HUES64 (cell line): ENCODE data around the gene IRF4. TPM values are rescaled to one million over a fixed set of nuclear protein-coding genes. Genes with fewer than 3 reads are reported as not detected.

ENCODE experiments used
- H3K27ac ChIP-seq: 2 replicates; pipeline ENCODE4 v1.7.0; 2013; ENCODE audit warnings: low read depth, low read length, inconsistent platforms
- H3K27me3 ChIP-seq: 2 replicates; pipeline ENCODE4 v1.6.1; 2013; ENCODE audit warnings: mild to moderate bottlenecking, low read length; ENCODE audit not compliant: insufficient read depth
- H3K36me3 ChIP-seq: 2 replicates; pipeline ENCODE4 v1.6.1; 2013; ENCODE audit warnings: mild to moderate bottlenecking, low read length; ENCODE audit not compliant: insufficient read depth
- H3K4me1 ChIP-seq: 2 replicates; pipeline ENCODE4 v1.6.1; 2013; ENCODE audit warnings: mild to moderate bottlenecking, low read length, moderate library complexity; ENCODE audit not compliant: insufficient read depth
- H3K4me3 ChIP-seq: 2 replicates; pipeline ENCODE4 v1.5.1; 2013; ENCODE audit warnings: mild to moderate bottlenecking, low read length, moderate library complexity
- H3K9ac ChIP-seq: 2 replicates; pipeline ENCODE4 v1.6.1; 2013; ENCODE audit warnings: mild to moderate bottlenecking, low read depth, low read length
- H3K9me3 ChIP-seq: 2 replicates; pipeline ENCODE4 v1.6.1; 2013; ENCODE audit warnings: low read depth, low read length; ENCODE audit not compliant: insufficient read depth
- WGBS: fragments of 150-250, 120-280 bp; methylation state at CpG from one replicate; pipeline ENCODE4 v1.1.7; 2013; ENCODE audit warnings: missing lambda C conversion rate; 5-methylcytosine and 5-hydroxymethylcytosine counted together
- polyA plus RNA-seq, 2 experiments: library from polyadenylated mRNA; stranded (reverse); fragments of 50-300 nt; gene quantifications; one replicate each; pipeline ENCODE4 v1.2.3, GENCODE V29; 2013

IRF4 gene
- polyA plus RNA-seq (2013, experiment 1 of 2) = 1.1 TPM
- 0.51 TPM for polyA plus RNA-seq (2013, experiment 2 of 2)

GRCh38 chr6:391559-392440 is at the start of gene IRF4:
Gene IRF4 (plus strand): TSS chr6:391752. CDS start chr6:393153, 1,401 bp downstream.
- peaks cover 9% of the 10 kb centered on the region; the same call in 1 of the 2 replicates for H3K4me1 ChIP-seq
- peaks cover 88% of the 10 kb centered on the region for H3K27me3 ChIP-seq

GRCh38 chr6:341914-342831 is 49.4 kb upstream of the IRF4 start:
- Histone ChIP-seq H3K4me1 (no peaks in the 10 kb centered on the region), H3K9me3 (peaks cover 11% of the 10 kb centered on the region), H3K27ac (no peak overlapping the region), H3K4me3 (no peak overlapping the region), H3K27me3 (no peaks in the 10 kb centered on the region), H3K36me3 (no peaks in the 10 kb centered on the region), H3K9ac (no peak overlapping the region)
- 81% methylated on average over 16 of the region's 16 CpGs for WGBS

More at GRCh38 chr6:391559-392440, at the start of gene IRF4:
- WGBS = under 1% methylated on average over 82 of the region's 82 CpGs
- Histone ChIP-seq H3K9ac (no peak within 1 kb of the TSS; the same call in 1 of the 2 replicates), H3K27ac (no peak within 1 kb of the TSS), H3K9me3 (no peaks in the 10 kb centered on the region), H3K4me3 (peak within 1 kb of the TSS; percentile 60), H3K36me3 (no peaks in the 10 kb centered on the region)

GRCh38 chr6:342832-343179 is 48.7 kb upstream of the IRF4 start:
- H3K27me3 ChIP-seq = no peaks in the 10 kb centered on the region
- no peak overlapping the region for H3K27ac ChIP-seq
- peaks cover 15% of the 10 kb centered on the region for H3K9me3 ChIP-seq
- H3K36me3 ChIP-seq = no peaks in the 10 kb centered on the region
- WGBS = 83% methylated on average over 8 of the region's 8 CpGs
- H3K4me3 ChIP-seq = no peak overlapping the region
- no peak overlapping the region for H3K9ac ChIP-seq
- H3K4me1 ChIP-seq = no peaks in the 10 kb centered on the region

GRCh38 chr6:343226-343935 is 48.2 kb upstream of the IRF4 start:
- Histone ChIP-seq H3K4me3 (no peak overlapping the region), H3K9ac (no peak overlapping the region), H3K9me3 (peaks cover 16% of the 10 kb centered on the region), H3K27me3 (no peaks in the 10 kb centered on the region), H3K36me3 (no peaks in the 10 kb centered on the region), H3K4me1 (no peaks in the 10 kb centered on the region), H3K27ac (no peak overlapping the region)
- 88% methylated on average over 10 of the region's 10 CpGs for WGBS

- peaks cover 19% of the 10 kb centered on the region for H3K9me3 ChIP-seq
- H3K4me1 ChIP-seq = no peaks in the 10 kb centered on the region
- no peaks in the 10 kb centered on the region for H3K36me3 ChIP-seq
- no peak overlapping the region for H3K27ac ChIP-seq
- 93% methylated on average over 20 of the region's 20 CpGs for WGBS
- no peaks in the 10 kb centered on the region for H3K27me3 ChIP-seq
- no peak overlapping the region for H3K4me3 ChIP-seq
- H3K9ac ChIP-seq = no peak overlapping the region
These were observed 47.4 kb upstream of the IRF4 start for GRCh38 chr6:343960-344815.

GRCh38 chr6:344816-345340 is 46.7 kb upstream of the IRF4 start:
- Histone ChIP-seq H3K4me1 (no peaks in the 10 kb centered on the region), H3K9me3 (peaks cover 19% of the 10 kb centered on the region), H3K36me3 (no peaks in the 10 kb centered on the region), H3K27ac (no peak overlapping the region), H3K9ac (no peak overlapping the region), H3K27me3 (no peaks in the 10 kb centered on the region), H3K4me3 (no peak overlapping the region)
- WGBS = 93% methylated on average over 8 of the region's 8 CpGs

- Histone ChIP-seq H3K4me1 (no peaks in the 10 kb centered on the region), H3K4me3 (no peak overlapping the region), H3K27me3 (no peaks in the 10 kb centered on the region), H3K9me3 (peaks cover 20% of the 10 kb centered on the region), H3K27ac (no peak overlapping the region), H3K9ac (no peak overlapping the region), H3K36me3 (no peaks in the 10 kb centered on the region)
- WGBS = 94% methylated on average over 17 of the region's 17 CpGs
These were observed 45.7 kb upstream of the IRF4 start for GRCh38 chr6:345747-346385.

GRCh38 chr6:346386-347030 is 45.0 kb upstream of the IRF4 start:
- WGBS = 89% methylated on average over 10 of the region's 10 CpGs
- peaks cover 22% of the 10 kb centered on the region for H3K9me3 ChIP-seq
- no peak overlapping the region for H3K27ac ChIP-seq
- no peaks in the 10 kb centered on the region for H3K4me1 ChIP-seq
- H3K27me3 ChIP-seq = no peaks in the 10 kb centered on the region
- H3K36me3 ChIP-seq = no peaks in the 10 kb centered on the region
- H3K9ac ChIP-seq = no peak overlapping the region
- H3K4me3 ChIP-seq = no peak overlapping the region

GRCh38 chr6:347232-347631 is 44.3 kb upstream of the IRF4 start:
- H3K4me3 ChIP-seq = no peak overlapping the region

More at GRCh38 chr6:347232-347631, 44.3 kb upstream of the IRF4 start:
- Histone ChIP-seq H3K9me3 (peaks cover 15% of the 10 kb centered on the region), H3K9ac (no peak overlapping the region), H3K27me3 (no peaks in the 10 kb centered on the region), H3K36me3 (no peaks in the 10 kb centered on the region), H3K27ac (no peak overlapping the region), H3K4me1 (no peaks in the 10 kb centered on the region)
- 83% methylated on average over 4 of the region's 4 CpGs for WGBS
